HG03432 (cell line): ENCODE results near the gene TENM4.

Experiments
- ATAC-seq: cut with Tn5 transposase; IDR thresholded peaks from one replicate; pipeline ENCODE4 v1.9.1; 2021; ENCODE audit warnings: mild to moderate bottlenecking, moderate library complexity; ENCODE audit not compliant: unreplicated experiment

Gene TENM4

DNA sequence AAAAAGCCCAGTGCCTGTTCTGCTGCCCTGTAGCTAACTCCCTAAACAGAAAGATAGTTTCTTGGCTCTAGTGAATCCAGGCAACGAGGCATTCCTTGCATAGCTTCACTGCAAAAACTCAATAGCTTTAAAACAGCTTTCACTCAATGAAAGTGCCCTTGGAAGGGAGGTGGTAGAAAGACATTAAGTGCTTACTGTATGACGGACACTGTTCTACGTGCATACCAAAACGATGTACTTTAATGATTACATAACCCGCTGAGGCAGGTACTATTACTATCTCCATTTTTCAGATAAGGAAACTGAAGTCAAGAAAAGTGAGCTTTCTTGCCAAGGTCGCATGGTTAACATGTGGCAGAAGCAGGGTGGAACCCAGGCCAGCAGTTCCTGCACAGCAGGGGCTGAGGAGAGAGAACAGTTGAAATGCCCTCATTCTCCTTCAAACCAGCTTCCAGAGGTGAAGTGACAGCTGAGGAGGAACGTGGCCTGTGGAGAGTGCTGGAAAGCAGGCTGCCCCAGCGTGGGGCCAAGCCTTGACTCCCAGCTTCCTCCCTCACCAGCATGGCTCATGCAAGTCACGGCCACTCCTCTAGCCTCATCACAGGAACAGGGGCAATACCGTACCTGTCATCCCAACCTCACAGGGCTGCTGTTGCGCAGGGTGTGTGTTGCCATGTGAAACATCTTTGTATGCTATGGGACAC, 638.6 kb downstream of the TENM4 start:
- ATAC-seq: no peak

DNA sequence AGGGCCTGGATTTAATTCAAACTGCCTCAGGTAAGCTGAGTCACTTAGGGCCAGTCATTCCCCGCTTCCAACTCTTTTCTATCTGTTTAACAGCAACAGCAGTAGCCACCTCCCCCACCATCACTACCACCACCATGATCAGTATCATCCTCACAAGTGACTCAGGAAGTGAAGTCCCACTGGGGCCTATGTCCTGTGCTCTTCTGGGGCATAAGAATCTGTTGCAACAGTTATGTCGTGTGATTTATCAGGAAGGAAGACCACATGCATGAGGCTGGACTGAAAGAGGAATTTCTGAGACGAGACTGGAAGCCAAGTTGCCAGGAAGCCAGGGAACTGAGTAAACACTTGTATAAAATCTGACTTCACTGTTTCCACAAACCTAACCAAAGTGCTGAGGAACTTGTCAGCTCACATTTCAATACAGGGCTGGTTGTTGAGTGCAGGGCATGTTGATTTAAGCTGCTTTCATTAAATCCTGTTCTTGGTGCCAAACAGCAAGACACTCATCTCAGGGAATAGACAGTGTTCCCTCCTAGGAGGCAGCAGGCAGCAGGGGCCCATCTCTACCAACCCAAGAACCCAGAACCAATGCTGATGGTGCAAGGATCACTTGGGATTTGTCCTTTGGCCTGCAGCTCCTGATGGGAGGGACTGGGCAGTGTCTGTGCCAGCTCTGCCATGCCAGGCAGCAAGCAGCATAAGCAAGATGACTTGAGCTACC, 639.5 kb downstream of the TENM4 start:
- no peak for ATAC-seq

DNA sequence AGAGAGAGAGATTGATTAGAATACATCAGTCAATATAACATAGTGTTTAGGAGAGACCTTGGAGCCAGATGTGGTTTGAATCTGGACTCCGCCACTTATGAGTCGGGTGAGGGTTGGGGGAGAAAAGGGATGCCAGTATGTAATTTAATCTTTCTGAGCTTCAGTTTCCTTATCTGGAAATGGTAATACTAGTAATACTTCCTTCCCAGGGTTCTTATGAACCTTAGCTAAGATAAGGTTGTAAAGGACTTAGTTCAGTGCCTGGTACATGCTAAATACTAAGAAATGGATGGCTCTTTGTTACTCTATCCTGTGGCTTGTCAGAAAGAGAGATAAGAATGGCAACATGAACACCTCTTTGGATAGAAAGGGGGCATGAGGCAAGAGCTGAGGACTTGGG, 640.1 kb downstream of the TENM4 start:
- no peak for ATAC-seq

- no peak for ATAC-seq
Measured at GRCh38 chr11:78800096-78800690, 640.6 kb downstream of the TENM4 start.

GRCh38 chr11:78798663-78799062, 642.2 kb downstream of the TENM4 start:
- ATAC-seq: peak; percentile 97

DNA sequence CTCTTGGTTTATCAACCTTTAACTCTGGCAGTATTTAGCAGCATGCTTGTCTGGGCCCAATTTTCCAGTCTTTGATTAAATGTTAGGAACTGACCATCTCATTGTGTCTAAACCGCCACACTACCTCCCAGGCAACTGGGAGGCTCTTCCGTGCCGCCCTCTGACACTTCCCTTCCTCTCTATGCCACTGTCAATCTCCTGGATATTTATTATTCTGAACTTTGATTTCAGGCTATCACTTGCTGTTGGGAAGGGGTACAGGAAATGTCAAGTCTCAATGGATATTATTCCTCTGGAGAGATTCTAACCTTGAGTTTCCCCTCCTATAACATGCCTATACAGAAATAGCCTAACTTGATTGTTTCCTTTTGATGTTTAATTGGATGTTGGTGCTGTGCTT, 643.3 kb downstream of the TENM4 start:
- no peak for ATAC-seq

- ATAC-seq: no peak
Measured at GRCh38 chr11:78796956-78797355, 643.9 kb downstream of the TENM4 start.

DNA sequence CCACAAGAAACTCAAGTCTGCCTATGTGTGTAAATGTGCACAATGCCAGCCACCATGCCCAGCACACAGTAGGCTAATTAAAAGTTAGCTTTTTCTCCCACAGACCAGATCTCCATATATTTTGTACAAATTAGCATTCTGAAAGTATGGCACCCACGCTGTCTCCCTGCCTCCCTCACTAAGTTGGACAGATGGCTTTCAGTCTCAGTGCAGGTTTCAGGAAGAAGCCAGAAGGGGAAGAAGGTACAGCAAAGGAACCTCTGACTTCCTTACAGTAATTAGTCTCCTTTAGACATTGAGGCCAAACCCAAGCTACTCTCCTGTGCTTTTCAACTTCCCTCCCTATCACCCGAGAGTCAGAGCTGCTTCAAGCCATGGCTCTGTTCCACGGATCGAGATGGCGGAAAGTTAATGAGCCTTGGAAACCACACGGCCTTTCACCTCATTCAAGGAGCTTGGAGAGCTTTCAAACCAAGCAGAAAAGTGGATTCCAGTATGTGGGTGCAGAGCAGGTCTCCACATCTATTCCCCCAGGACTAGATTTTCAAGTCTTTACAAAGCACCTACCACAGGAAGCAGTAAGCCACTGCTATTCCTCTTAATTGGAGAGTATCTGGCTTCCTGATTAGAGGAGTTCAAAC, 645.1 kb downstream of the TENM4 start:
- no peak for ATAC-seq

- no peak for ATAC-seq
Measured at GRCh38 chr11:78791964-78792363, 648.9 kb downstream of the TENM4 start.

DNA sequence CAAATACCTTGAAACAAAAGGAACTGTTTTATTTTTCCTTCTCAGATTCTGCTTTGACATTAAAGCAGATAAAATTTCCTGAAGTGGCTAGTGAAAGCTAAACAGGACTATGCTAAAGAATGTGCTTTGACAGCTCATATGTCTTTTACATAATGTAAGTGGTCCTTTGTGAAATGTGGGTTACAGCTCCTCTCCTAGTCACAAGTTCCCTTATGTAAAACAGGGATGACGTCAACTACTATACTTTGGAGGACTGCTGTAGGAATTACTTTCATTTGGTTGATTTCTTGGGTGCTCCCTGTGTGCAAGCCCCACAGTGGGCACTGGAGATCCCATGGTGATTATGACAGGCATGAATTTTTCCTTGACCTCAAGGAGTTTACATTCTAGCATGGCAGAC, 649.6 kb downstream of the TENM4 start:
- ATAC-seq: no peak

- ATAC-seq: no peak
Measured at GRCh38 chr11:78790784-78791183, 650.0 kb downstream of the TENM4 start.

- ATAC-seq: no peak
Measured at GRCh38 chr11:78789375-78789774, 651.5 kb downstream of the TENM4 start.

GRCh38 chr11:78788533-78788932, 652.3 kb downstream of the TENM4 start:
- ATAC-seq: no peak

- no peak for ATAC-seq
Measured at GRCh38 chr11:78787696-78788095, 653.1 kb downstream of the TENM4 start.

- ATAC-seq: no peak
Measured at GRCh38 chr11:78786746-78787145, 654.1 kb downstream of the TENM4 start.

DNA sequence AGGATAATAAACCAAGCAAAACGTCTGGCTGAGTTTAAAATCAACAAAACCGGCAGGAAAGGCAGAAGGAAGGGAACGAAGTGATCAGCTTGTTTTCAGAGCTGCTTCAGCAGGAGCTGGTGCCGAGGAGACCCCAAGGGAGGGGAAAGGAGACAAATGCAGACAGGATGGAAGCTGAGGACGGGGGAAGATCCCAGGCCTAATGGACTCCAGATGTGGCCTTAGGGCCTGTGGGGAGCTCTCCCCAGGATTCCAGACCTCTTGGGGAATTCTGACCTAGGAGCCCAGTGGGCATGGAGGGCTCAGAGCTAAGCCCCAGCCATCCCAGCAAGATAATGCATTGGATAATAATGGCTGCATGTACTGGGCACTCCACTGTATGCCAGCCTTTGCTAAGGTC, 654.7 kb downstream of the TENM4 start:
- ATAC-seq: no peak

DNA sequence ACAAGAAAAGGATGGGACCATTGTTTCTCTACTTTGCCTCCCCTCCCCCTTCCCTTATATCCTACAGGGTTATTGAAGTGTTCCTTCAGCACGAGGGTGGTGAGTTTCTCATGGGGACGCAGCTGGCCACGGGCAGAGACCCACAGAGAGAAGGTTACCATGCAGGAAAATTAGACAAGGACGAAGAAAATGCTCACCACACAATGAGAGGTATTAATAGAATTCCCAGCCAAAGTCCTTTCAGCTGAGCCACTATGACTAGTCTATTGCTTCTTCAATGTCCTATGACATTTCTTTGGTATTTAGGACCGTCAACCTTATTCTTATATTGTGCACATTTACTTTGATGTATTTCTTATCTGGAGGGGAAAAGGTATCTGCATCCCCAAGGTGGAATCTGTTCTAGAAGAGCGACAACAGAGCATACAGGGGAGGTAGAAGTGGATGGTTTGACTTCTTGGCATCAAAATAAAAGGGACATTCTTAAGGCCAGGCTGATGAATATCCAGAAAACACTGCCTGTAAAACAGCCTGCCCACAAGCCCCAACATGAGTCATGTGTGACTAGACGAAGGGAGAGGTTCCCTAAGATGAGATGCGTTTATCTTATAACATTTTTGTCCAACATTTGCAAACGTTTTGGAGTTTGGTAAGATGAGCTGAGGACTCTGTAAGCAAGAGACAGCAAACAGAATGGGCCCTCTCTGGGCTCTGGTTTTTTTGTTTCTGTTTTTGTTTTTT, 656.3 kb downstream of the TENM4 start:
- no peak for ATAC-seq

DNA sequence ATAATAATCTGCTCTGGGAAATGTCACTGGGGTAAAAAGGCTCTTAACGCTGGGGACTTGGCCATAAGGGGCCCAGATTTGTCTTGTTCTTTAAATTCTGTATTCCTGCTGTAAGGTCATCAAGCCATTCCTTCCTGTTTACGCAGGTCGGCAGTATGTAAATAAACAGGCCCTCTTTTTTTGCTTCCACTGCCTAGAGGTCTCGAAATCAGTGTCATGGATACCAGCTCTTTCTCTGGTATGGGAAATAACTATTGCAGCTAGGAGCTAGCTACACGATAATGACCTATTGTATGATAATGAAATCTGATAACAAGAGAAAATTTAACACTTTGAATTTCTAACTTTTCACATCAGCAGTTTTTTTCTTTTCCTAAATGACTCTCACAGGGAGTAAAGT, 657.0 kb downstream of the TENM4 start:
- ATAC-seq: no peak

- no peak for ATAC-seq
Measured at GRCh38 chr11:78783301-78783700, 657.5 kb downstream of the TENM4 start.

- ATAC-seq: no peak
Measured at GRCh38 chr11:78782725-78783124, 658.1 kb downstream of the TENM4 start.

- ATAC-seq: no peak
Measured at GRCh38 chr11:78780889-78781288, 659.9 kb downstream of the TENM4 start.
